Esophagus mucosa (tissue), 1 donor: Measurements from ENCODE around the gene LRRC8D. TPM values are rescaled to one million over a fixed set of nuclear protein-coding genes. Genes with fewer than 3 reads are reported as not detected.

ENCODE experiments used
- ATAC-seq: fragments of 200-7000 bp; cut with Tn5 transposase; one replicate; pipeline ENCODE4 v1.9.1; 2020
- total RNA-seq: library from RNA; stranded (reverse); gene quantifications from one replicate; pipeline ENCODE4 v1.2.4, GENCODE V29; 2023
- donor health status: DM: yes; HTN: yes; CAD: no.

Gene LRRC8D
- total RNA-seq, 1 donor from 2014 or later = 15.1 TPM

DNA sequence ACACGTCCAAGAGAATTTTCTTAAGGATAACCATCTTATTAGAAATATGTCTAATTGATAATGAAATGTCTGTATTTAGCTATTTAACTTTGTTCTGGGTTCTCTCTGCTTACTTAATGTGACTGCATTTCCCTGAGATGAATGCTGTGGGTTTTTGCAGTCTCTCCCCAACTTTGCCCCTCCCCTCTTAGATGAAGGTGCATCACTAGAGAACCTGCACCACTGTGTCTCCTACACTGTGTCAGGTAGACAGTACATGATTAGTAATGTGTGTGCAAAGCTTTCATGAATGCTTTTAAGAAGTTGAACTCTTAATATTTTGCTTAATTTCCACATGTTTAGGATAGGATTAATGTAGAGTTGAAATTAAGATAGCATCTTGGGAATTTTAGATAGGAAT is 51.7 kb downstream of the LRRC8D start:
- no peak for ATAC-seq

DNA sequence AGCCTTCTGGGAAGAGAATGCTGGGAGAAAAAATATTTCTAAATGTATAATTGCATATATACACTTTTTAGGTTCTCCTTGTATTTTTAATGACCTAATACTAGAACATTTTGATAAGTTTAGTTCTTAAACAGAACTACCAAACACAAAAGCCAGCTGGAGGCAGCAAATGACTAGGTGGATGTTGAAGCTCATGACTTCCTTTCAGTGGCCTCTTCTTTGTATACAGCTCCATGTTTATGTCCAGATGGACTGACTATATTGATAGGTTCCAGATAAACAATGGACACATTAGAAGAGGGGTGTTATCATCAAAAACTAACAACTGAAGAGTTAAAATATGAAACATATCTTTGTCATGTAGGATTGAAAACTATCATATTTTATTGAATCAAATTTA is 52.5 kb downstream of the LRRC8D start:
- no peak for ATAC-seq

DNA sequence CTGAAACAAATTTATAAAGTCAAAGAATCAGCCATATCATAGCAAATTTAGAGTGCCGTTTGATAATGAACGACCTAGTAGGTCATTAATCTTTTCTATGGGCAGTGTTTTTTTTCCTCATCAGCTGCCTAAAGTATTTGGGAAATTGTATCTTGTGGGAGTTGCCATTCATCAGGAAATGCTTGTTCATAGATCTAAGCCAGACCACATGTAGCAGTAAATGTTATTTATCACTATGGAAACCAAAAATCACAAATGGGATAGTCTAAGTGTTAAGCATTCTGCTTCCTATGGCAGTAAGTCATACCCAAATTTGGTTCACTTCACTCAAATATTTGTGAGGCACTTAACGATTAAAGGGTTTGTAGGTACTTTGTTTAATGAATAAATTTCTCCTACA is 52.9 kb downstream of the LRRC8D start:
- no peak for ATAC-seq

DNA sequence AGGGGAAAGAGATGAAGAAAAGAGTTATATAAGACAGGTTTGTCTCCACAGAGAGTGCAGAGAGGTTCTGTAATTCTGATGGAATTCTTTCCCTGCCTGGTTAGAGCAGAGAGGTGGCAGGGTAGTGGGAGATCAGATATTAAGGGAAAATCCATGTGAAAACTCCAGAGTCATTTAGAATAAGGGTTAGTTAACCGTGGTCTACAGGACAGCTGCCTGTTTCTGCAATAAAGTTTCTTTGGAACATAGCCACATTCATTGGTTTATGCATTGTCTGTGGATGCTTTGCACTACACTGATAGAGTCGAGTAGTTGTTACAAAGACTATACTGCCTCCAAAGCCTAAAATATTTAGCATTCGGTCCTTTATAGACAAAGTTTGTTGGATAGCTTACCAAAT is 55.6 kb downstream of the LRRC8D start:
- no peak for ATAC-seq

DNA sequence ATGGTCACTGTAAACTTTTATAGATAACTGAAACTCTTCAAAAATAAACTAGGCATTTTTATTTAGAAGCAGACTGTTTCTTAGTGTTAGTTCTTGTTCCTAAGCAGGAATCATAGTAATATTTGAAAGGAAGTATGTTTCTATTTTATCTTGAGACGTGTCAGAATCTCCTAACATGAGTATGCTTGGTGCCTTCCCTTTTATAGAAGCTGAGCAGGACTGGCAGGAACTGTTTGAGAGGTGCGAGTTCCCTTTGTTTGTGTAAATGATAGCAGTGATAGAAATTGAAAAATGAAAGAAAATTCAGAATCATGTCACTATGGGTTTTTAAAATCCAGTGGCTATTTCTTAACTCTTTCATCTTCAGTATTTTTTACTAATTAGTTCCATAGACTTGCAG is 56.9 kb downstream of the LRRC8D start:
- no peak for ATAC-seq

DNA sequence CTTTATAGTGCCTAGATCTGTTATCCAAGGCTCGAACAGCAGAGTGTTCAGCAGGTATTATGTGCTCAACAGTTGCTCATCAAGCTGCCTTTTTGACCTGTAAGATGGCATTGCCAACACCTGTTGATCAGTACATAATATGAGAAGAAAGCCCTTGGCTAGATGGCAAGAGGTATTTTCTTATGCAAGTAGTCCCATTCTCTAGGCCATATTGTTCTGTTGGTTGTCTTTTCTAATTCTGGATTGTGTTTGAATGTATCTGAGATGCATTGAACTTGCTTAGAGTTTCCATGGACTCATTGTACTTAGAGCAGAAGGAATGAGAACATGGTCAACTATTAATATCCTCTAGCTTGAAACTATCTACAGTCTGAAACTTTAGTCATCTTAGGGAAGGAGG is 57.4 kb downstream of the LRRC8D start:
- no peak for ATAC-seq

DNA sequence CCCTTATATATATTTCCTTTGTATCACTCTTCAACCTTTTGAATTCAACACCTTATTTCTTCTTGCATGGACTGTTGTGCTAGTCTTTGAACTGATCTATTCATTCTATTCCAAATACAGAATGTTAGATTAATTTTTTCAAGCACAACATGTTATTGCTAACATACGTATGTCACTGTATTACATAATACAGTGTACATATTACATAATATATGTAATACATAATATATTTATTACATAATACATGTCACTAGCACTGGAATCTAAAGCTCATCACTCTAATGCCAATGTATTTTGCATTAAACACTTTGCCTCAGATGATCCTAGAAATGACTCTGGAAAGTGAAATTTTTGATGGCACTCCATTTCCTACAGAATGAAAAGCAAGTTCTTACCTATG is 59.8 kb downstream of the LRRC8D start:
- no peak for ATAC-seq

DNA sequence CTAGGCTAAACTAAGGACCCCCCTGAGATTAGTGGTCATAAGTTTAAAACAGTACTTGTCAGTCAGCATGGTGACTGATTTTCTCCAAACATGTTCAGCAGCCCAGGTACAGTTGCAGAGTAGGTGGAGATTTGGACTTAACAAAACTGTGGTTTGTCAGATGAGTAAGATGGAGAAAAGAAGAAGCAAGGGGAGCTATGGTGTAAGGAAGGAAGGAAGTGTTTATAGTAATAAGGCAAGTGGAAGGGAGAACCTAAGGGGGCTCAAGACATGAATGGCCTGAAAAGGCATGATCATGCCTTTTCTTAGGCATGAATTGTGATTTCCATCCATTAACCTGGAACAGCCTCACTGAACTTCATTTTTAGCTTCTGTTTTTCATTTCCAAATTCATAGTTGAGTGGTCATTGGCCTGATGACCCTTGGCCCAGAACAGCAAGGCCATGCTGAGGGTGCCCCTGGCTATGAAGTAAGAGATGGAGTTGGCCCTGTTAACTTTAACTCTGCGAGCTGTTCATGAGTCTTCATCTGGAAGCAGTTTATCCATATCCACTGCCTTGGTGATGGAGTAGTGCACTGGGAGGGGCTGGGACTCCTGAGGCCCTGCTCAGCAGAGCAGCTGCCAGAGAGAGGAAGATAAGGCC is 60.7 kb downstream of the LRRC8D start:
- ATAC-seq = no peak

DNA sequence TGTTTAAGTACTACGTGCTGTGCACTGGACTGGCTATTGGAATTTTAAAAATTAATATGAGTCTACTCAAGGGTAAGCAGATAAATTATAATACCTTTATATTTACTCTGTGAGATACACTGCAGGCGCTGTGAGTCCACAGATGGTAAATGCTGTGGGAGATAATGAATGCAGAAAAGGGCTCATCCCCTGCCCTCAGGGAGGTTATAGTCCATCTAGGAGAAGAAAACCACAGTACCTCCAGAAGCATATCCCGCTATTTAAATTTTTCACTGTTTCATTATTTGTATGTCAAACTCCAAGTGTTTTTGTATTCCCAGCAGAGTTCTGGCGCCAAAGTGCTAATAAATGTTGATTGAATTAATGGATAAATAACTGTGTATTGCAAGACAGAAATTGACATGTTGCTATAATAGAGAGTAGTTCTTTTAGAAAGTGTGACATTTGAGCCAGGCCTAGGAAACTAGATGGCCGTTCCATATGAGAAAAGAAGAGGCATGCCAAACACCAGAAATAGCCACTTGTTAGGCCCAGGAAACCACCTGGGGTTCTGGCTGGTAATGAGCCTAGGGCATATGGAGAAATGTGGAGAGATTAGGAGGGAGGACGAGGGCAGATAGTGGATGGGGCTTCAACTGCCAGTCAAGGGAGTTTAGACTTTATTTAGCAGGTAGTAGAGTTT is 61.7 kb downstream of the LRRC8D start:
- ATAC-seq = no peak

DNA sequence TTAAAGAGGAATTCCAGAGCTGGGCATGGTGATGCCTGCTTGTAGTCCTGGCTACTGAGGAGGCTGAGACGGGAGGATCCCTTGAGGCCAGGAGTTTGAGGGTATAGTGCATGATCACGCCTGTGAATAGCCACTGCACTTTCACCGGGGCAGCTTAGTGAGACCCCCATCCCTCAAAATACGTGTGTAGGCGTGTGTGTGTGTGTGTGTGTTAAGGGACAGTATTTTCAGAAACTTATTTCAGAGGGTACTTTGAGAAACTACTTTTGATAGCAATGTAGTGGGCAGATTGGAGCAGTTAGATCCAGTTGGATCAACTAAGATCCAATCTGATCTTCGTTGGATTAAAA is 62.2 kb downstream of the LRRC8D start:
- ATAC-seq = no peak

DNA sequence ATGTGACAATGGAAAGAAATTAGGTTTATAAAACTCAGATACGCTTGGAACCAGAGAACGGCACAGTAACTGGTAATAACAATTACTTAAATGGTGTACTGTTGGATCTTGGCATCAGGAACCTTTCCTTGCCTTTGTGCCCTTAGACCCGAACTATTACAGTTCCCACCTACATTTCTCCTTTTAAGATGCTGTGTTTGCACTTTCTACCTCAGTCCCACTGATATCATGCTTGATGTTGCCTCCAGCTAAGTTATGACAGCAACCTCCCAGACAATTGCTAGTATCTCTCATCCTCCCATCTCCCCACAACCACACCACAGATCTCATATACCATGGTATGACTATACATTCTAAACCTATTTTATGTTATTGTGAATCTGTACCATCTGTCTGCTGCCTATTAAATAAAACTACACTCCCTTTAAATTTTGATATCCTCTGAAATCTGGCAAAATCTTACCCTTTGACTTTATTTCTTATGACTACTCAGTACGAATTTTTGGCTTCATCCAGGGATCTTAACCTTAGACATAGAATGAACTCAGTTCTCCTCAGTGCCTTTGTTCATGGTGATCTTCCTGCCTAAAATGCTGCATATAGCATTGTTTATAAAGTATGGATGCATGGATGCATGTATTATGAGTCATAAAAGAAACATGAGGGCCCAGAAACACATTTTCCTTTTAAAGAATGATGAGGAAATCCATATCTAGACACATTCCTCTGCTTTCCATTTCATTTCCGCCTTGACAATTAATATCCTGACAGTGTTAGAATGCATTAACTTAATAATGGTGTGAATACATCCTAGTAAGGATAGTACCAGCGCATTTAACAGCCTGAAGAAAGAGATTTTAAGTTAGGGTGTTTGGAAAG is 64.1 kb downstream of the LRRC8D start:
- ATAC-seq = no peak

DNA sequence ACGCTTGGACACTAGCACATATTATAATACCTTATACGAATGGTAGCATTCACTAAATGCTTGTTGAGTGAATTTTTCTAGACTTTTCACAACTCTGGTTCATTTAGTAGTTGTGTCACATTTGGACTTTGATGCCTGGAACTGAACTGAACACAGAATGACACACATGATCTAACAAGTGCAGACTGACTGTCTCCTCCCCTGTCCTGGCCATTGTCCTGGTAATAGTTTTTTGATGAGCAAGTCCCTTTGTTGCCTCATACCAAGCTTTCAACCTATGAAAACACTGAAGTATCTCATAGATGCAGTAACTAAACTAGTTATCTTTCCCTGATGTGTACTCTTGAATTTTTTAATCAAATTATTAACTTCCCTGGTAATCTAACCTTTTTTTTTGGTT is 66.4 kb downstream of the LRRC8D start:
- peak; percentile 62 for ATAC-seq

DNA sequence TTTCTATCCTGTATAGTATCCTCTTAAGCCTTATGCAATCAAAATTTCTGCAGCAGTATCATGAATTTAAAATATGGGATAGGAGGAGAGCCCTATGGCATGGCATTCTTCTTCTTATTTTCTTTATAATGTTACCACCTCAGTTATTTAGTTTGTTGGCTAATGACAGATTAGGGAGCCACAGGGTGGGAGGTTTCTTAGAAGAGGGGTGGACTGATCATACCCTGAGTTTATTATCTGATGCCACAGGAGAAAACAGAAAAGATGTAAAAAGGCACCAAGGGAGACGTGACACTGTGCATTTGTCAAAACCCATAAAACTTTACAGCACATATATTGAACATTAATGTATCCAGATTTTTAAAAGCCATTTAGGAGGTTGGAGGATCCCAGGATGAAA is 66.9 kb downstream of the LRRC8D start:
- ATAC-seq = no peak

DNA sequence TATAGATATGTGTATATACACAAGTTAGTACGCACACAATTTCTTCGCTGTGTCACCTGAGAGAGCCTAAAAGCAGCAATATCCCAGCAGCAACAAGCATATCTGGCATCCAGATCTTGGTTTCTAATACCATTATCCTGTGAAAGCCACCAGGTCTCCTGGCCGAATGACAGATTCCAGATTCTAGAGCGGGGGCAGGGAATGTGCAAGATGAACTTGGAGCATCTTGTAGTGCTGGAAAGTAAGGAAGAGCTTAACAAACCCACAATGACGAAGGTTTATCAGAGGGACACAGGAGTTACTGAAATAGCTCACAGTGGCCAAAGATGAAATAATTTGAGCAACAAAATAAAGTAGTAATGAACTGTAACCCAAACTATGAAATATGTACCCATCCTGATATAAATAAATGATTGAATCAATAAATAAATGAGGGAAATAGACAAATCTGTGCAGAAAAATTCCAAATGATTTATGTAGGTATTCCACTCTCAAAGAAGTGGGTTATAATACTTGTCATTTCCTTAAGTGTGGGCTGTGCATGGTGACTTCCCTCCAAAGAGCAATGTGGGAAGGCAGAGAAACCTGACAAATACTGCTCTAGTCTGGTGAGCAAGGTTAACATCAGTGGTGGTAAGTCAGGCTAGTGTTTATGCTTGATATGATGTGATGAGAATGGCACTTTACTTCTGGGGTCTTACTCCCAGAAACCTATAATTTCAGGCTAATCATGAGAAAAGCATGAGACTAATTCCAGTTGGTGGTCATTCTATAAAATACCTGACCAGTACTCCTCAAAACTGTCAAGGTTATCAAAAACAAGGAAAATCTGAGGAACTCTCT is 67.9 kb downstream of the LRRC8D start:
- ATAC-seq = no peak

DNA sequence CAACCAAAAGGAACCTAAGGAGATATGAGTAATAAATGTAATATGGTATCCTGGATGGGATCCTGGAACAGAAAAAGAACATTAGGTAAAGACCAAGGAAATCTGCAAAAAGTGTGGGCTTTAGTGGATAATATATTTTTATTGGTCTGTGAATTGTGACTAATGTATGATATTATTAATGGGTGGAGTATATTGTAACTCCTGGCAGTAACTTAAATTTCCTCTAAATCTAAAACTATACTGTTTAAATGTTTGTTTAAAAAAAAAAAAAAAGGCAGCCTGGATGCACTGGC is 68.4 kb downstream of the LRRC8D start:
- ATAC-seq = no peak

DNA sequence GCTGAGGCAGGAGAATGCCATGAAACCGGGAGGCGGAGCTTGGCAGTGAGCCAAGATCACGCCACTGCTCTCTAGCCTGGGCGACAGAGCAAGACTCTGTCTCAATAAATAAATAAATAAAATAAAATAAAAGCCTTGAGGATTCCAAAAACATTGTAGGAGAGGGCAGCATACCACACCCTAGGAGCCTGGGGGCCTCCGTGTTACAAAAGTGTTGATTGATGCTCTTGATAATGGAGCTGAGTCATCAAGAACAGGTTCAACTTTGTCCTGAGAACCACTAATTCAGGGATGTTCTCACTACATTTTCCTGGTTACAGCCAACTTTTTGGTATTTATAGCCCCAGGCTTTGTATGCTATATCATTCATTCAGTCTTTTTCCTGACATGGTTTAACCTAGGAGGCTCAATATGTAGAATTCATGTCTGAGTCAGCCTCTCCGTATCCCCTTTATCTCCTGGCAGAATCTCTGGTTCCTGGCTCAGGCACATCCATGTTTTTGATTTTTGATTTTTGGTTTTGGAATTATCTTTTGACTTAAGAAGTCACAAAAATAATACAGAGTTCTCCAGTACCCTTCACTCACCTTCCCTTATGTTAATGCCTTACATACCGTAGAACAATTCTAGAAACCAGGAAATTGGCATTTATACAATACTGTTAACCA is 69.4 kb downstream of the LRRC8D start:
- peak; percentile 95 for ATAC-seq

DNA sequence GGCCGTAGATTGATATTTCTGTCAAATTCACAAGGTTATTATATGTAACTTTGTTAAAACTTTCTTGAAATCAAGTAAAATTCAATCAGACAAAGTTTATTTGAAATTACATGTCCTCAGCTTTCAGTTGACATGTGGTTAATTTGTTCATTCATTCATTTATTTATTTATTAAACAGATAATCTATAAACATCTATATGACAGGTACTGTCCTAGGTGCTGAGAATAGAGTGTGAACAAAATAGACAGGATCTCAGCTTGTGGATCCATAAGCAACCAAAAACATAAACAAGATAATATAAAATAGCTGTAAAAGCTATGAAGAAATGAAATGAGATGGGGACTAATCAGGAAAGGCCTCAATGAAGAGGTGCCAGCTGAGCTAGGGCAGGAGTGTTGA is 72.0 kb downstream of the LRRC8D start:
- no peak for ATAC-seq

DNA sequence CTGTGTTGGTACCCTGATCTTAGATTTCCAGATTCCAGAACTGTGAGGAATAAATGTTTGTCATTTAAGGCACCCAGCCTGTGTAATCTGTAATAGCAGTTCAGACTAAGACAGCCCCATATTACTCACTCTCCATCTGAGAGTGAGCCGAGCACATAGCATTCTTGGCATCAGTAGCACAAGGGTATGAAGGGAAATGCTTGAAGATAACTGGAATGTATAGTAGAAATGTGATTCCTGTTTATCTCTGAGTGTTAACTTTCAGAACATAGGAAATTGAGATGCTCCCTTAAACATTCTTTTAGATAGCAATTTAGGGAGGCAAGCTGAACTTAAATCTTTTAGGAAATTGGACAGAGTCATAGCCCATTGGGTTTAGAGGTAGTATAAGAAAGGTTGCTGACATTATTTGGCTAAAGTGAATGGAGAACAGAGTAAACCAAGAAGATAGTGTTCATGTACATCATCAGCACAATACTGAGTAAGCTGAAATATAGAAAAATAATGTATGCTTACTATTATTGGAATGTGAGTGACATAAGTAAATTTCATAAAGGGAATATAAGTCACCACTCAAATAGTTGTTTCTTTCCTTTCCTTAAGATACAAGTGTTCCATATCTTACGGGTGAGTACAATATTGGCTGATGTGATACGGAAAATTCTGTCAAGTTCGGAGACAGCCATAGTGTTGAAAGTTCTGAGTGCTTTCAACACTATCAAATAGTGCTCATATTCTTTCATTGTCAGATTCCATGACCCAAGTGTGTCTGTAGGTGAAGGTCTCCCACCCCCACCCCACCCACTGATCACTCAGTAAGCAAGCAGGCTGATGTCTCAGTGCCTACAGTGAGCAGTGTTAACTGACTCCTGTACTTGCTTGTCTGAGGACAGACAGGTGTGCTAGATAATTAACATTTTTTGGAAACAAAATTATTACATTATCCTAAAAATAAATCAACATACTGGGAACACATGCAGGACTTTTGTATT is 73.7 kb downstream of the LRRC8D start:
- no peak for ATAC-seq

DNA sequence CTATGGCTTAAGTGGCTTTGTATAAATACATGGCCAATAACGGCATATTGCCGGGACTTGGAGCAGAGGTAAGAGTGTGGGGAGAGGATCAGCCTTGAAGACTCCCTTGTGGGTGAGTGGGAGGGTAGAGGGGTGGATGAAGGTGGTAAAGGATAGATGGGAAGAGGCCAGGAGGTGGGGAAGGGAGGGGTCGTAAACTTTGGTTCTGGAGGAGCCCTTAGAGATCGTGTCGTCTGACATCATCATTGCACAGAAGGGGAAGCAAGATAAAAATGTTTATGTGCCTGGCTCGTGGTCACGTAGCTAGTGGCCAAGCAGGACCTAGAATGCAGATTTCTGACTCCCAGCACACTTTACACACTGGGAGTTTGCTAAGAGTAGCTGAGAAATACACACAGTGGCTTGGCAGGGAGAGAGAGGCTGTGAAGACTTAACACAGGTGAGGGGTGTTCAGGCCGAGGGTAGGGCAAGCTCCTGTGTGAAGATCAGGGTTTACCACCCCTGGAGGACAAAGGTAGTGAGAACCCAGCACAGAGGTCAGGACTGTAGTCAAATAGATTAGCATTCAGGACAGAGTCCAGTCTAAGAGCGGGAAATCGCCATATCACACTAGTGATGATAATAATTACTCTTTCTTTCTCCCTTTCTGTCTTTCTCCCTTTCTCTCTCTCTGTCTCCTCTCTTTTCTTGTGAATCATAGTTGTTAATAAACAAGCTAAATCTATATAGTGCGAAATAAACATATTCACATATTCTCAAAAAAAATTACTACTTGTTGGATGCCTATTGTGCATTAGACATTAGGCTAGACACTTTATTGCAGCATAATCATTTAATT is 75.5 kb downstream of the LRRC8D start:
- no peak for ATAC-seq
